Osteocyte (in vitro differentiated cells): Measurements from ENCODE around the gene RORC. TPM values are rescaled to one million over a fixed set of nuclear protein-coding genes. Genes with fewer than 3 reads are reported as not detected.

Source experiments
- DNase-seq: peaks from one replicate; pipeline ENCODE4 v3.0.0; 2021; ENCODE audit warnings: mixed read lengths; ENCODE audit not compliant: unreplicated experiment; ENCODE audit errors: extremely low spot score
- H3K27ac Mint-ChIP-seq: one replicate; pipeline ENCODE4 v1.8.0; 2021; ENCODE audit warnings: mild to moderate bottlenecking, mixed read lengths; ENCODE audit not compliant: unreplicated experiment
- H3K27me3 Mint-ChIP-seq: one replicate; pipeline ENCODE4 v1.8.0; 2021; ENCODE audit warnings: mixed read lengths; ENCODE audit not compliant: unreplicated experiment
- H3K36me3 Mint-ChIP-seq: one replicate; pipeline ENCODE4 v1.8.0; 2021; ENCODE audit warnings: mixed read lengths; ENCODE audit not compliant: unreplicated experiment
- H3K4me1 Mint-ChIP-seq: one replicate; pipeline ENCODE4 v1.8.0; 2021; ENCODE audit warnings: mixed read lengths; ENCODE audit not compliant: unreplicated experiment
- H3K4me3 Mint-ChIP-seq: one replicate; pipeline ENCODE4 v1.8.0; 2021; ENCODE audit warnings: mild to moderate bottlenecking, moderate library complexity, mixed read lengths; ENCODE audit not compliant: unreplicated experiment
- H3K9me3 Mint-ChIP-seq: one replicate; pipeline ENCODE4 v1.8.0; 2021; ENCODE audit warnings: mixed read lengths; ENCODE audit not compliant: unreplicated experiment
- CTCF ChIP-seq: fragments of 200-600 bp; sonication (generic); IDR thresholded peaks from 2 replicates; pipeline ENCODE4 v1.5.0; 2021; ENCODE audit warnings: antibody characterized with exemption, mild to moderate bottlenecking, moderate library complexity
- total RNA-seq: library from RNA; stranded (reverse); gene quantifications from 2 replicates; pipeline ENCODE4 v1.2.1, GENCODE V29; 2021

The RORC gene
- total RNA-seq, 1 donor from 2014 or later, result not detected

GRCh38 chr1:151807131-151807530, 24.5 kb downstream of the RORC start:
- H3K9me3 Mint-ChIP-seq, result no peaks in the 10 kb centered on the region
- peaks cover 65% of the 10 kb centered on the region for H3K27me3 Mint-ChIP-seq
- TF ChIP-seq CTCF, result no peak
- H3K27ac Mint-ChIP-seq, result no peak overlapping the region
- H3K36me3 Mint-ChIP-seq, result no peaks in the 10 kb centered on the region
- DNase-seq, result peak; percentile 80
- no peaks in the 10 kb centered on the region for H3K4me1 Mint-ChIP-seq
- H3K4me3 Mint-ChIP-seq, result no peak overlapping the region

- TF ChIP-seq CTCF, result no peak
- Mint-ChIP-seq H3K36me3 (no peaks in the 10 kb centered on the region), H3K9me3 (no peaks in the 10 kb centered on the region), H3K27me3 (peaks cover 65% of the 10 kb centered on the region), H3K4me1 (no peaks in the 10 kb centered on the region), H3K4me3 (no peak overlapping the region), H3K27ac (no peak overlapping the region)
- peak; percentile 81 for DNase-seq
Observed at GRCh38 chr1:151806170-151806569, 25.4 kb downstream of the RORC start.

- Mint-ChIP-seq H3K27me3 (peaks cover 67% of the 10 kb centered on the region), H3K27ac (no peak within 1 kb of the TSS), H3K9me3 (no peaks in the 10 kb centered on the region), H3K4me1 (no peaks in the 10 kb centered on the region), H3K4me3 (no peak within 1 kb of the TSS), H3K36me3 (no peaks in the 10 kb centered on the region)
- TF ChIP-seq CTCF, result no peak
- DNase-seq, result no peak
Observed at GRCh38 chr1:151805066-151805820, 26.4 kb downstream of the RORC start, which contains the start of gene LINGO4. TSS of gene LINGO4 (minus strand) at chr1:151805419. CDS start at chr1:151802704, 2,715 bp downstream.

GRCh38 chr1:151803915-151804314, 27.7 kb downstream of the RORC start:
- no peaks in the 10 kb centered on the region for H3K4me1 Mint-ChIP-seq
- no peak for DNase-seq
- no peak overlapping the region for H3K27ac Mint-ChIP-seq
- H3K27me3 Mint-ChIP-seq, result peaks cover 75% of the 10 kb centered on the region
- no peak for TF ChIP-seq CTCF
- H3K9me3 Mint-ChIP-seq, result no peaks in the 10 kb centered on the region
- H3K4me3 Mint-ChIP-seq, result no peak overlapping the region
- no peaks in the 10 kb centered on the region for H3K36me3 Mint-ChIP-seq

- Mint-ChIP-seq H3K9me3 (no peaks in the 10 kb centered on the region), H3K27me3 (peaks cover 73% of the 10 kb centered on the region)
Observed at GRCh38 chr1:151803164-151803563, 28.4 kb downstream of the RORC start.

More at GRCh38 chr1:151803164-151803563, 28.4 kb downstream of the RORC start:
- Mint-ChIP-seq H3K4me1 (no peaks in the 10 kb centered on the region), H3K4me3 (no peak overlapping the region), H3K36me3 (no peaks in the 10 kb centered on the region), H3K27ac (no peak overlapping the region)
- no peak for TF ChIP-seq CTCF
- DNase-seq, result no peak
